H9 (cell line): ENCODE measurements around the gene RHEX. TPM values are rescaled to one million over a fixed set of nuclear protein-coding genes. Genes with fewer than 3 reads are reported as not detected.

Source experiments
- DNase-seq: peaks from one replicate; pipeline ENCODE4 v3.0.0-alpha.2; 2017
- H2AFZ ChIP-seq: one replicate; pipeline ENCODE4 v1.6.1; 2013; ENCODE audit warnings: mild to moderate bottlenecking, low read length, control low read depth, moderate library complexity
- H2AK5ac ChIP-seq: 2 replicates; pipeline ENCODE4 v1.6.1; 2013; ENCODE audit warnings: low read length, control low read depth, mixed read lengths; ENCODE audit not compliant: insufficient read length
- H2BK120ac ChIP-seq: one replicate; pipeline ENCODE4 v1.6.1; 2013; ENCODE audit warnings: low read depth, mild to moderate bottlenecking, low read length, control low read depth, inconsistent platforms; ENCODE audit not compliant: poor library complexity, severe bottlenecking
- H2BK12ac ChIP-seq: 2 replicates; pipeline ENCODE4 v1.6.1; 2013; ENCODE audit warnings: low read length, control low read depth, mixed read lengths, low read depth; ENCODE audit not compliant: insufficient read length
- H2BK15ac ChIP-seq: 2 replicates; pipeline ENCODE4 v1.6.1; 2013; ENCODE audit warnings: low read depth, low read length, control low read depth
- H2BK20ac ChIP-seq: one replicate; pipeline ENCODE4 v1.6.1; 2013; ENCODE audit warnings: low read depth, mild to moderate bottlenecking, low read length, control low read depth, inconsistent platforms; ENCODE audit not compliant: poor library complexity, severe bottlenecking
- H2BK5ac ChIP-seq: 2 replicates; pipeline ENCODE4 v1.6.1; 2013; ENCODE audit warnings: low read length, control low read depth, mixed read lengths; ENCODE audit not compliant: insufficient read length
- H3K14ac ChIP-seq: 2 replicates; pipeline ENCODE4 v1.6.1; 2013; ENCODE audit warnings: low read length, control low read depth; ENCODE audit not compliant: insufficient read depth
- H3K18ac ChIP-seq: 2 replicates; pipeline ENCODE4 v1.6.1; 2013; ENCODE audit warnings: low read depth, mild to moderate bottlenecking, mixed read lengths, low read length, control low read depth; ENCODE audit not compliant: insufficient read length
- H3K23ac ChIP-seq: 2 replicates; pipeline ENCODE4 v1.6.1; 2013; ENCODE audit warnings: low read length, control low read depth, mixed read lengths, low read depth; ENCODE audit not compliant: insufficient read length
- H3K23me2 ChIP-seq: 2 replicates; pipeline ENCODE4 v1.6.1; 2013; ENCODE audit warnings: low read depth, mild to moderate bottlenecking, mixed read lengths, low read length, control low read depth; ENCODE audit not compliant: insufficient read length, poor library complexity, severe bottlenecking
- H3K27ac ChIP-seq: 2 replicates; pipeline ENCODE4 v1.5.1; 2013; ENCODE audit warnings: low read length, control low read depth, mixed read lengths, low read depth; ENCODE audit not compliant: insufficient read length
- H3K27me3 ChIP-seq: 2 replicates; pipeline ENCODE4 v1.6.1; 2013; ENCODE audit warnings: low read length, control low read depth, inconsistent platforms; ENCODE audit not compliant: insufficient read depth
- H3K4ac ChIP-seq: 2 replicates; pipeline ENCODE4 v1.6.1; 2013; ENCODE audit warnings: low read depth, mild to moderate bottlenecking, control low read depth, inconsistent platforms, low read length, moderate library complexity
- H3K4me1 ChIP-seq: 2 replicates; pipeline ENCODE4 v1.6.1; 2013; ENCODE audit warnings: low read length, control low read depth, inconsistent platforms; ENCODE audit not compliant: insufficient read depth
- H3K4me2 ChIP-seq: 2 replicates; pipeline ENCODE4 v1.6.1; 2013; ENCODE audit warnings: low read length, control low read depth, mixed read lengths; ENCODE audit not compliant: insufficient read length, insufficient read depth
- H3K56ac ChIP-seq: 2 replicates; pipeline ENCODE4 v1.6.1; 2013; ENCODE audit warnings: low read depth, mild to moderate bottlenecking, mixed read lengths, low read length, control low read depth; ENCODE audit not compliant: insufficient read length
- H3K79me1 ChIP-seq: 2 replicates; pipeline ENCODE4 v1.6.1; 2013; ENCODE audit warnings: low read depth, mild to moderate bottlenecking, moderate library complexity, low read length, control low read depth, inconsistent platforms; ENCODE audit not compliant: insufficient read depth, poor library complexity, severe bottlenecking
- H3K79me2 ChIP-seq: 2 replicates; pipeline ENCODE4 v1.6.1; 2013; ENCODE audit warnings: low read length, control low read depth, inconsistent platforms; ENCODE audit not compliant: insufficient read depth
- H3K9ac ChIP-seq: 2 replicates; pipeline ENCODE4 v1.6.1; 2013; ENCODE audit warnings: low read length, control low read depth, mixed read lengths; ENCODE audit not compliant: insufficient read length; ENCODE audit errors: extremely low read depth
- H3K9me3 ChIP-seq: one replicate; pipeline ENCODE4 v1.6.1; 2013; ENCODE audit warnings: low read depth, low read length, inconsistent platforms; ENCODE audit not compliant: control insufficient read depth
- H3T11ph ChIP-seq: one replicate; pipeline ENCODE4 v1.6.1; 2013; ENCODE audit warnings: mild to moderate bottlenecking, low read length, control low read depth, inconsistent platforms
- H4K20me1 ChIP-seq: one replicate; pipeline ENCODE4 v1.6.1; 2013; ENCODE audit not compliant: control insufficient read depth, insufficient read length, insufficient read depth
- H4K5ac ChIP-seq: 2 replicates; pipeline ENCODE4 v1.6.1; 2013; ENCODE audit warnings: low read depth, mild to moderate bottlenecking, mixed read lengths, low read length, control low read depth; ENCODE audit not compliant: insufficient read length
- H4K8ac ChIP-seq: replicated peaks from 2 replicates; pipeline ENCODE4 v1.6.1; 2013; ENCODE audit warnings: low read length, control low read depth, mixed read lengths, low read depth; ENCODE audit not compliant: insufficient read length
- H4K91ac ChIP-seq: 2 replicates; pipeline ENCODE4 v1.6.1; 2013; ENCODE audit warnings: low read depth, mild to moderate bottlenecking, moderate library complexity, mixed read lengths, low read length, control low read depth; ENCODE audit not compliant: insufficient read length
- H3K27ac Mint-ChIP-seq, 3 experiments: 2 replicates in 2 of 3; 3 replicates in 1 of 3; pipeline ENCODE4 v1.8.0; 2020 to 2021; ENCODE audit warnings: mixed read lengths in 3 of 3, mild to moderate bottlenecking in 1 of 3, moderate library complexity in 1 of 3
- H3K27me3 Mint-ChIP-seq: 2 replicates; pipeline ENCODE4 v1.8.0; 2021; ENCODE audit warnings: low read depth, mild to moderate bottlenecking, moderate library complexity, mixed read lengths
- H3K36me3 Mint-ChIP-seq, 3 experiments: 2 replicates in 2 of 3; 3 replicates in 1 of 3; pipeline ENCODE4 v1.8.0; 2020 to 2021; ENCODE audit warnings: low read depth in 3 of 3, mixed read lengths in 3 of 3; ENCODE audit not compliant: insufficient read depth in 1 of 3
- H3K4me1 Mint-ChIP-seq, 2 experiments: 2 replicates each; pipeline ENCODE4 v1.8.0; 2020; ENCODE audit warnings: mixed read lengths in 2 of 2
- H3K4me3 Mint-ChIP-seq, 2 experiments: 2 replicates in 1 of 2; 3 replicates in 1 of 2; pipeline ENCODE4 v1.8.0; 2020 to 2021; ENCODE audit warnings: mild to moderate bottlenecking in 2 of 2, mixed read lengths in 2 of 2, moderate library complexity in 1 of 2
- H3K9me3 Mint-ChIP-seq, 2 experiments: 2 replicates in 1 of 2; 3 replicates in 1 of 2; pipeline ENCODE4 v1.8.0; 2020; ENCODE audit warnings: mild to moderate bottlenecking in 2 of 2, mixed read lengths in 2 of 2, moderate library complexity in 1 of 2
- WGBS: extraction: QIAGEN DNeasy Blood & Tissue Kit; methylation state at CpG from one replicate; pipeline ENCODE4 v1.1.7; 2013; ENCODE audit warnings: missing lambda C conversion rate, low lambda C conversion rate, mixed read lengths; ENCODE audit not compliant: insufficient read length; ENCODE audit errors: extremely low coverage; 5-methylcytosine and 5-hydroxymethylcytosine counted together
- total RNA-seq: library from RNA; stranded (reverse); gene quantifications from 2 replicates; pipeline ENCODE4 v1.2.1, GENCODE V29; 2021
- TF ChIP-seq, protein P1 (sequence below): fragments of 200-600 bp; sonication (generic); conservative IDR thresholded peaks from 3 replicates; pipeline ENCODE4 v1.8.0; 2021; ENCODE audit warnings: antibody characterized with exemption, mild to moderate bottlenecking

RHEX gene
- total RNA-seq, 1 experiment from 2014 or later, result not detected

DNA sequence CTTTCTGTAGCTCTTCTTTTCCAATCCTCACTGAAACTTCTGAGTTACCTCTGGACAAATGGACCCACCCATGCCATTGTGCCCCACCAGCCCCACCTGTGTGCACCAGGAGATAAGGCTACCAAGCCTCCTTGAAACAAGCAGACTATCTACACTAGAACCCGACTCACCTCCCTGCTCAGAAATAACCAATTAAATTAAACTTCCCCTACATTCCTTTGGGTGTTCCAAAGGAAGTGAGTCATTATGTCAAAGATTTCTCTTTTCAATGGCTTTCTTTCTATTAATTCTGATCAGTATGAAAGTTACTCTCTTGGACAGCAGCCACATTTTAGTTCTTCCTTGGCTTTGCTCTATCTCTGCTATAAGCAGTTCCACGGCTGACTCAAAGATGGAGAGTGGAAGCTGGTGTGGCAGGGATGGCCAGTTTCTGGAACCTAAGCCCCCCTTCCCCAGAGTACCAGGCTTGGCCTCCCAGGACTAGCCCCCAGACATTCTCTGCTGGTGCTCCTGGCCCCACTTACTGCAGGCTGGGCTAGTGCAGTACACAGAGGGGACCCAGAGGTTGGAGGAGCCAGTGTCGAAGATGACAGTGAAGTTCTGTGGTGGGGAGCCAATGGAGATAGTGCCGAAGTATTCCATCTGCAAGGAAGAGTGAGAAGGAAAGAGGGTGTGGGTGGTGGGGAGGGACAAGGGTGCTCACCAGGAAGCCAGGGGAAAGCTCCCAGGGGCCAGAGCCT, 31.2 kb upstream of the RHEX start:
- H3K23me2 ChIP-seq, result no peaks in the 10 kb centered on the region
- no peak overlapping the region for H2BK20ac ChIP-seq
- Mint-ChIP-seq H3K27ac (peak overlapping the region in 1 of 3 experiments; percentile 20; a peak in 1 of 7 replicates), H3K27me3 (no peaks in the 10 kb centered on the region; the same call in none of the 2 replicates), H3K36me3 (0 out of 7 replicates have a peak, but pooled peaks cover 0 to 4% (median 0%) of the 10 kb centered on the region in 3 experiments), H3K9me3 (peaks cover 0 to 3% of the 10 kb centered on the region in 2 experiments; a peak in 2 of 5 replicates), H3K4me1 (peaks cover 0 to 3% of the 10 kb centered on the region in 2 experiments; a peak in 2 of 4 replicates), H3K4me3 (no peak overlapping the region)
- H3K4me1 ChIP-seq, result no peaks in the 10 kb centered on the region
- H4K8ac ChIP-seq, result no peak overlapping the region
- H3K79me1 ChIP-seq, result no peaks in the 10 kb centered on the region
- no peak overlapping the region for H3K18ac ChIP-seq
- H3K4me2 ChIP-seq, result no peak overlapping the region
- no peak overlapping the region for H3K56ac ChIP-seq
- no peak overlapping the region for H4K91ac ChIP-seq
- no peaks in the 10 kb centered on the region for H3K27me3 ChIP-seq
- H2AFZ ChIP-seq, result no peak overlapping the region
- H2BK15ac ChIP-seq, result no peak overlapping the region
- no peak overlapping the region for H2BK12ac ChIP-seq
- WGBS, result no CpG with 5 or more reads among the region's 4 CpGs
- no peak overlapping the region for H3K27ac ChIP-seq
- no peaks in the 10 kb centered on the region for H3K79me2 ChIP-seq
- TF ChIP-seq, protein P1, sequence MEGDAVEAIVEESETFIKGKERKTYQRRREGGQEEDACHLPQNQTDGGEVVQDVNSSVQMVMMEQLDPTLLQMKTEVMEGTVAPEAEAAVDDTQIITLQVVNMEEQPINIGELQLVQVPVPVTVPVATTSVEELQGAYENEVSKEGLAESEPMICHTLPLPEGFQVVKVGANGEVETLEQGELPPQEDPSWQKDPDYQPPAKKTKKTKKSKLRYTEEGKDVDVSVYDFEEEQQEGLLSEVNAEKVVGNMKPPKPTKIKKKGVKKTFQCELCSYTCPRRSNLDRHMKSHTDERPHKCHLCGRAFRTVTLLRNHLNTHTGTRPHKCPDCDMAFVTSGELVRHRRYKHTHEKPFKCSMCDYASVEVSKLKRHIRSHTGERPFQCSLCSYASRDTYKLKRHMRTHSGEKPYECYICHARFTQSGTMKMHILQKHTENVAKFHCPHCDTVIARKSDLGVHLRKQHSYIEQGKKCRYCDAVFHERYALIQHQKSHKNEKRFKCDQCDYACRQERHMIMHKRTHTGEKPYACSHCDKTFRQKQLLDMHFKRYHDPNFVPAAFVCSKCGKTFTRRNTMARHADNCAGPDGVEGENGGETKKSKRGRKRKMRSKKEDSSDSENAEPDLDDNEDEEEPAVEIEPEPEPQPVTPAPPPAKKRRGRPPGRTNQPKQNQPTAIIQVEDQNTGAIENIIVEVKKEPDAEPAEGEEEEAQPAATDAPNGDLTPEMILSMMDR, result no peak
- H3K14ac ChIP-seq, result no peak overlapping the region
- H3K4ac ChIP-seq, result no peak overlapping the region
- H3K23ac ChIP-seq, result no peak overlapping the region
- no peak overlapping the region for H4K5ac ChIP-seq
- no peak for DNase-seq
- no peak overlapping the region for H3K9ac ChIP-seq
- no peaks in the 10 kb centered on the region for H3K9me3 ChIP-seq
- H2AK5ac ChIP-seq, result no peak overlapping the region
- no peak overlapping the region for H2BK120ac ChIP-seq
- H4K20me1 ChIP-seq, result no peaks in the 10 kb centered on the region
- H2BK5ac ChIP-seq, result no peak overlapping the region
- no peak overlapping the region for H3T11ph ChIP-seq
